Ovary (tissue), 3 donors: ENCODE measurements around the gene ECE2.

Experiments used
- EP300 ChIP-seq: sonication (generic); formaldehyde crosslinking; IDR thresholded peaks from one replicate; pipeline ENCODE4 v1.6.1; 2017; ENCODE audit warnings: antibody characterized with exemption
- POLR2A ChIP-seq: fragments of 450-650 bp; IDR thresholded peaks from one replicate; pipeline ENCODE4 v1.6.1; 2017; ENCODE audit warnings: antibody characterized with exemption, mild to moderate bottlenecking, moderate library complexity
- TF ChIP-seq, protein P1 (sequence below), 3 donors: fragments of 450-650 bp in 2 of 3; fragments of 200-600 bp in 1 of 3; IDR thresholded peaks; one replicate each; pipeline versions ENCODE4 v1.5.1 to v1.8.0; 2016 to 2022; ENCODE audit warnings: antibody characterized with exemption in 3 of 3, mild to moderate bottlenecking in 1 of 3
- donor health status: DM: no; HTN: no; CAD: no.

GRCh38 chr3:184277366-184277765, 1.5 kb downstream of the ECE2 start:
- TF ChIP-seq, protein P1, sequence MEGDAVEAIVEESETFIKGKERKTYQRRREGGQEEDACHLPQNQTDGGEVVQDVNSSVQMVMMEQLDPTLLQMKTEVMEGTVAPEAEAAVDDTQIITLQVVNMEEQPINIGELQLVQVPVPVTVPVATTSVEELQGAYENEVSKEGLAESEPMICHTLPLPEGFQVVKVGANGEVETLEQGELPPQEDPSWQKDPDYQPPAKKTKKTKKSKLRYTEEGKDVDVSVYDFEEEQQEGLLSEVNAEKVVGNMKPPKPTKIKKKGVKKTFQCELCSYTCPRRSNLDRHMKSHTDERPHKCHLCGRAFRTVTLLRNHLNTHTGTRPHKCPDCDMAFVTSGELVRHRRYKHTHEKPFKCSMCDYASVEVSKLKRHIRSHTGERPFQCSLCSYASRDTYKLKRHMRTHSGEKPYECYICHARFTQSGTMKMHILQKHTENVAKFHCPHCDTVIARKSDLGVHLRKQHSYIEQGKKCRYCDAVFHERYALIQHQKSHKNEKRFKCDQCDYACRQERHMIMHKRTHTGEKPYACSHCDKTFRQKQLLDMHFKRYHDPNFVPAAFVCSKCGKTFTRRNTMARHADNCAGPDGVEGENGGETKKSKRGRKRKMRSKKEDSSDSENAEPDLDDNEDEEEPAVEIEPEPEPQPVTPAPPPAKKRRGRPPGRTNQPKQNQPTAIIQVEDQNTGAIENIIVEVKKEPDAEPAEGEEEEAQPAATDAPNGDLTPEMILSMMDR (IDR thresholded peaks at IDR 0.05) = no peak
- TF ChIP-seq POLR2A (no peak), EP300 (no peak)
